Body of pancreas (tissue), 4 donors: Measurements from ENCODE around the gene KLK6. TPM values are rescaled to one million over a fixed set of nuclear protein-coding genes. Genes with fewer than 3 reads are reported as not detected.

Source experiments
- ATAC-seq: fragments of 150-250 bp; one replicate; pipeline ENCODE4 v1.9.1; 2016
- DNase-seq, 4 donors: peaks; one replicate each; pipeline ENCODE4 v3.0.0-alpha.2; 2019
- H3K27ac ChIP-seq, 4 donors: fragments of 200-600 bp; sonication (generic); 1 replicate in 3 of 4; 2 replicates in 1 of 4; pipeline versions ENCODE4 v1.5.1 to v1.6.1; 2016 to 2019; ENCODE audit warnings: mild to moderate bottlenecking in 1 of 4, mixed read lengths in 1 of 4, moderate library complexity in 1 of 4
- H3K27me3 ChIP-seq, 2 donors: fragments of 200-600 bp; sonication (generic); one replicate each; pipeline ENCODE4 v1.6.0; 2016; ENCODE audit warnings: mild to moderate bottlenecking in 1 of 2
- H3K36me3 ChIP-seq, 2 donors: fragments of 200-600 bp; sonication (generic); replicated peaks in 1 of 2; 2 replicates each; pipeline ENCODE4 v1.5.1; 2016; ENCODE audit warnings: low read depth in 2 of 2; ENCODE audit not compliant: insufficient read depth in 1 of 2
- H3K4me1 ChIP-seq: fragments of 200-600 bp; sonication (generic); one replicate; pipeline ENCODE4 v1.6.0; 2016
- H3K4me3 ChIP-seq, 2 donors: fragments of 200-600 bp; sonication (generic); 1 replicate in 1 of 2; 2 replicates in 1 of 2; pipeline ENCODE4 v1.5.1; 2016 to 2019
- H3K9me3 ChIP-seq, 3 donors: fragments of 200-600 bp; sonication (generic); 1 replicate in 2 of 3; 2 replicates in 1 of 3; pipeline ENCODE4 v1.5.1; 2016
- CTCF ChIP-seq, 7 experiments: fragments of 450-650 bp in 4 of 7; fragments of 200-600 bp in 3 of 7; sonication (generic) in 3 of 7; IDR thresholded peaks; one replicate each; pipeline ENCODE4 v1.5.1; 2016 to 2019; ENCODE audit warnings: antibody characterized with exemption in 7 of 7
- POLR2A ChIP-seq, 3 donors: fragments of 450-650 bp; IDR thresholded peaks; one replicate each; pipeline ENCODE4 v1.6.1; 2016; ENCODE audit warnings: antibody characterized with exemption in 3 of 3, mild to moderate bottlenecking in 2 of 3
- WGBS, 2 donors: methylation state at CpG; one replicate each; pipeline ENCODE4 v1.1.5; 2017; 5-methylcytosine and 5-hydroxymethylcytosine counted together
- intact Hi-C: fragments of 100-400 bp; cut with DNase I; formaldehyde crosslinking; loops from one replicate; pipeline ENCODE4 v1.15.1; 2023
- total RNA-seq, 2 donors: library from RNA; depleted of rRNA; stranded (reverse); fragments of >200 nt; gene quantifications; one replicate each; pipeline ENCODE4 v1.1.0, GENCODE V29; 2016

The KLK6 gene
- total RNA-seq, 2 donors from 2014 or later: not detected

- H3K9me3 ChIP-seq: no peaks in the 10 kb centered on the region
- no peaks in the 10 kb centered on the region for H3K27me3 ChIP-seq
- TF ChIP-seq POLR2A (IDR thresholded peaks at IDR 0.05): no peak
- TF ChIP-seq CTCF (IDR thresholded peaks at IDR 0.05): no peak
- DNase-seq (no peak), ATAC-seq (no peak)
- H3K27ac ChIP-seq: no peak overlapping the region
- intact Hi-C loops: no loop called here
- H3K4me1 ChIP-seq: no peaks in the 10 kb centered on the region
- WGBS, 2 donors: 17 to 33% methylated on average over 4 to 6 of the region's 7 CpGs
- H3K36me3 ChIP-seq: no peaks in the 10 kb centered on the region
- H3K4me3 ChIP-seq: no peak overlapping the region
These were observed 527 bp downstream of the KLK6 start for GRCh38 chr19:50968716-50969412.

GRCh38 chr19:50967929-50968715 is 1.3 kb downstream of the KLK6 start:
- Histone ChIP-seq H3K4me1 (no peaks in the 10 kb centered on the region), H3K36me3 (no peaks in the 10 kb centered on the region), H3K9me3 (no peaks in the 10 kb centered on the region), H3K27me3 (no peaks in the 10 kb centered on the region), H3K27ac (no peak overlapping the region), H3K4me3 (no peak overlapping the region)
- TF ChIP-seq CTCF (IDR thresholded peaks at IDR 0.05) (no peak), POLR2A (IDR thresholded peaks at IDR 0.05) (no peak)
- intact Hi-C loops: no loop called here
- ATAC-seq (no peak), DNase-seq (no peak)
- 20 to 27% methylated on average over 19 to 20 of the region's 20 CpGs for WGBS, 2 donors

- ATAC-seq (no peak), DNase-seq (no peak)
- H3K9me3 ChIP-seq: no peaks in the 10 kb centered on the region
- no peaks in the 10 kb centered on the region for H3K4me1 ChIP-seq
- intact Hi-C loops: no loop called here
- H3K27ac ChIP-seq: no peak overlapping the region
- H3K4me3 ChIP-seq: no peak overlapping the region
- 39 to 43% methylated on average over 3 of the region's 3 CpGs for WGBS, 2 donors
- TF ChIP-seq POLR2A (IDR thresholded peaks at IDR 0.05) (no peak), CTCF (IDR thresholded peaks at IDR 0.05) (no peak)
- no peaks in the 10 kb centered on the region for H3K36me3 ChIP-seq
- no peaks in the 10 kb centered on the region for H3K27me3 ChIP-seq
These were observed 5.1 kb downstream of the KLK6 start for GRCh38 chr19:50964266-50964665.

GRCh38 chr19:50963381-50963780 is 6.0 kb downstream of the KLK6 start:
- no peaks in the 10 kb centered on the region for H3K27me3 ChIP-seq
- DNase-seq (no peak), ATAC-seq (no peak)
- no peaks in the 10 kb centered on the region for H3K9me3 ChIP-seq
- H3K4me3 ChIP-seq: no peak overlapping the region
- TF ChIP-seq CTCF (IDR thresholded peaks at IDR 0.05) (no peak), POLR2A (IDR thresholded peaks at IDR 0.05) (no peak)
- intact Hi-C loops: no loop called here
- WGBS, 2 donors: 65 to 74% methylated on average over 6 of the region's 6 CpGs
- H3K4me1 ChIP-seq: no peaks in the 10 kb centered on the region
- H3K27ac ChIP-seq: no peak overlapping the region
- no peaks in the 10 kb centered on the region for H3K36me3 ChIP-seq
